ENCODE data around the gene KLF4.

Gene KLF4

GRCh38 chr9:107489687-107490605 lies at the start of gene KLF4:
Gene KLF4 (minus strand): TSS chr9:107489769. CDS start chr9:107489172, 597 bp downstream.
- H3K4me3 ChIP-seq (replicated peaks in 1 of 2; ENCODE audit: low read depth in 2 of 2, low read length in 2 of 2) = peak within 1 kb of the TSS; percentile 88 to 94
- DNase-seq (ENCODE audit: low read depth in 2 of 2) = peak; percentile 96 to 98
- TF ChIP-seq, protein P1, sequence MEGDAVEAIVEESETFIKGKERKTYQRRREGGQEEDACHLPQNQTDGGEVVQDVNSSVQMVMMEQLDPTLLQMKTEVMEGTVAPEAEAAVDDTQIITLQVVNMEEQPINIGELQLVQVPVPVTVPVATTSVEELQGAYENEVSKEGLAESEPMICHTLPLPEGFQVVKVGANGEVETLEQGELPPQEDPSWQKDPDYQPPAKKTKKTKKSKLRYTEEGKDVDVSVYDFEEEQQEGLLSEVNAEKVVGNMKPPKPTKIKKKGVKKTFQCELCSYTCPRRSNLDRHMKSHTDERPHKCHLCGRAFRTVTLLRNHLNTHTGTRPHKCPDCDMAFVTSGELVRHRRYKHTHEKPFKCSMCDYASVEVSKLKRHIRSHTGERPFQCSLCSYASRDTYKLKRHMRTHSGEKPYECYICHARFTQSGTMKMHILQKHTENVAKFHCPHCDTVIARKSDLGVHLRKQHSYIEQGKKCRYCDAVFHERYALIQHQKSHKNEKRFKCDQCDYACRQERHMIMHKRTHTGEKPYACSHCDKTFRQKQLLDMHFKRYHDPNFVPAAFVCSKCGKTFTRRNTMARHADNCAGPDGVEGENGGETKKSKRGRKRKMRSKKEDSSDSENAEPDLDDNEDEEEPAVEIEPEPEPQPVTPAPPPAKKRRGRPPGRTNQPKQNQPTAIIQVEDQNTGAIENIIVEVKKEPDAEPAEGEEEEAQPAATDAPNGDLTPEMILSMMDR (IDR thresholded peaks at IDR 0.05; ENCODE audit: low read depth, low read length) = no peak

GRCh38 chr9:107536462-107536861 lies 46.9 kb upstream of the KLF4 start:
- no peak overlapping the region for H3K4me3 ChIP-seq (replicated peaks in 1 of 2; ENCODE audit: low read depth in 2 of 2, low read length in 2 of 2)
- no peak for DNase-seq (ENCODE audit: low read depth in 2 of 2)
- TF ChIP-seq, protein P1 (IDR thresholded peaks at IDR 0.05; ENCODE audit: low read depth, low read length) = no peak

DNA sequence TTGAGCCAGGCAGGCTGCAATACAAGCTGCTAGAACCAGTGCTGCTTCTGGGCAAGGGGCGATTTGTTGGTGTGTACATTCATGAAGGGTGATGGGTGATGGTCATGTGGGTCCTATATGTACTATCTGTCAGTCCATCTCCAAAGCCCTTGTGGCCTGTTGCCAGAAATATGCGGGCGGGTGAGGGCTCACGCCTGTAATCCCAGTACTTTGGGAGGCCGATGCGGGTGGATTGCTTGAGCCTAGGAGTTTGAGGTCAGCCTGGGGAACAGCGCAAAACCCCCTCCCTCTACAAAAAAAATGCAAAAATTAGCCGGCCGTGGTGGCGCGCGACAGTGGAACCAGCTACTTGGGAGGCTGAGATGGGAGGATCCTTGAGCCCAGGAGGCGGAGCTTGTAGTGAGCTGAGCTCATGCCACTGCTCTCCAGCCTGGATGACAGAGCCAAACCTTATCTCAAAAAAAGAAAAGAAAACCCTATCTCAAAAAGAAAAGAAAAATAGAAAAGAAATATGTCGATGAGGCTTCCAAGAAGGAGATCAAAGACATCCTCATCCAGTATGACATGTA lies 45.0 kb upstream of the KLF4 start:
- TF ChIP-seq, protein P1 (IDR thresholded peaks at IDR 0.05; ENCODE audit: low read depth, low read length) = no peak
- no peak overlapping the region for H3K4me3 ChIP-seq (replicated peaks in 1 of 2; ENCODE audit: low read depth in 2 of 2, low read length in 2 of 2)
- DNase-seq (ENCODE audit: low read depth in 2 of 2) = no peak

- no peak overlapping the region for H3K4me3 ChIP-seq (replicated peaks in 1 of 2; ENCODE audit: low read depth in 2 of 2, low read length in 2 of 2)
- TF ChIP-seq, protein P1 (IDR thresholded peaks at IDR 0.05; ENCODE audit: low read depth, low read length) = no peak
- no peak for DNase-seq (ENCODE audit: low read depth in 2 of 2)
These were observed 41.1 kb upstream of the KLF4 start for GRCh38 chr9:107530679-107531078.

DNA sequence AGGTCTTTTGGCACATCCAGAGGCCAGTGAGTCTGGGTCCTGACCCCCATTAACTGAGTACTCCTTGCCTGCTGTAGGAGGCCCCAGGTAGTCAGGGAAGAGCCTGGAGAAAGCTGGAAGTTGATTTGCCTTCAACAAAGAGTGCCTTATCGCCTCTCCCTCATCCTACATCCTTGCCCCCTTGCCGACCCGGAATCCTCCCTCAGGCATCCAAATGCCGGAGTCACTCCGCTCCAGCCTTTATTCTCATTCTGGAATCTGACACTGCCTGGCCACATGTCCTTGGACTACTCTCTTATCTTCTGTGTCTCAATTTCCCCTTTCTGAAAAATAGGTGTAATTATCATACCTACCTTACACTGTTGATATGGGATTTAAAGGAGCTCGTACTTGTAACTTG lies 39.1 kb upstream of the KLF4 start:
- TF ChIP-seq, protein P1 (IDR thresholded peaks at IDR 0.05; ENCODE audit: low read depth, low read length) = no peak
- DNase-seq (ENCODE audit: low read depth in 2 of 2) = no peak
- H3K4me3 ChIP-seq (replicated peaks in 1 of 2; ENCODE audit: low read depth in 2 of 2, low read length in 2 of 2) = no peak overlapping the region

DNA sequence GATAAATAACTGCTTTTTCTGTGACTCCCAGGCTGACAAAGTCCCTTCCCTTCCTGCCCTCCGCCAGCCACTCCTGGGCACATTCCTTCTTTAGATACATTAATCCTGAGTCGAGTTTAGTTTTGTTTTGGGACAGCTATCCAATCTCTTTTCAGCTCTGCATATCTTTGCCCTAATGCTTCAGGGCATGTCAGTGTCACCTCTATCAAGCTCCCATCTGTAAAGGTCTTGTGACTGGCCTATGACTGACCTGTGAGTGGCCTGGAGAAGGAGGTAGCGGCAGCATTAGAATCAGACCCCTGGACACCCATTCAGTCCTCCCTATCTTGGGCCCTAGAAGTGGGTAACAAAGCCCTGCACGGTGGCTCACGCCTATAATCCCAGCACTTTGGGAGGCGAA lies 34.0 kb upstream of the KLF4 start:
- DNase-seq (ENCODE audit: low read depth in 2 of 2) = no peak
- TF ChIP-seq, protein P1 (IDR thresholded peaks at IDR 0.05; ENCODE audit: low read depth, low read length) = no peak

More for the DNA sequence above, 34.0 kb upstream of the KLF4 start:
- H3K4me3 ChIP-seq (replicated peaks in 1 of 2; ENCODE audit: low read depth in 2 of 2, low read length in 2 of 2) = no peak overlapping the region
